ENCODE results near the gene GJA3.

DNA sequence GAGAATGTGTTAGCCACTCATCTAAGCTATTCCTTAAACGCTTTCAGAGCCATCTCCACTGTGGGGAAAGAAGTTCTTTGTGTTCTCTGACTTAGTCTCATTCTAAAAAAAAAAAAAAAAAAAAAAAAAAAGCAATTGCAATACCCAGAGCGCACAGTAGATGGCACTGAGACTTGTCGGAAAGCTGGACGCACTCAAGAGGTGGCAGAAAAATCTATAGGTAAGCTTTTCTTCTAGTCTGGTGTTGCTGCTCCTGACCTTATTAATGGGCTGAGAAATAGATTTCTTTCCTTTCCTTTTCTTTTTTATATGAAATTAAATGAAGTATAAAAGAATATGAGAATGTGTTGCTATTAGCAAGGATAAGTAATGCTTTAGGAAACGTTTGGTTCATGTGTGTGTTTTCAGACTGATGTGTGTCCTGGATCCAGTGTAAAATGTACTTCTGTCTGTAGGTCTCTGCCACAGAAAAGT, 36.5 kb upstream of the GJA3 start:
- TF ChIP-seq, protein P1, sequence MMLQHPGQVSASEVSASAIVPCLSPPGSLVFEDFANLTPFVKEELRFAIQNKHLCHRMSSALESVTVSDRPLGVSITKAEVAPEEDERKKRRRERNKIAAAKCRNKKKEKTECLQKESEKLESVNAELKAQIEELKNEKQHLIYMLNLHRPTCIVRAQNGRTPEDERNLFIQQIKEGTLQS (IDR thresholded peaks at IDR 0.05; ENCODE audit: insufficient read depth, low read depth, low read length) = no peak
- TF ChIP-seq, protein P2, sequence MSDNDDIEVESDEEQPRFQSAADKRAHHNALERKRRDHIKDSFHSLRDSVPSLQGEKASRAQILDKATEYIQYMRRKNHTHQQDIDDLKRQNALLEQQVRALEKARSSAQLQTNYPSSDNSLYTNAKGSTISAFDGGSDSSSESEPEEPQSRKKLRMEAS (IDR thresholded peaks at IDR 0.05) = no peak
- TF ChIP-seq EGR1 (IDR thresholded peaks at IDR 0.05; ENCODE audit: borderline replicate concordance, low read depth, low read length) (no peak), RFX5 (IDR thresholded peaks at IDR 0.05; ENCODE audit: borderline replicate concordance, low read depth, low read length) (no peak), SP1 (IDR thresholded peaks at IDR 0.05; ENCODE audit: low read depth, low read length) (no peak), TAF1 (IDR thresholded peaks at IDR 0.05; ENCODE audit: low read depth, low read length) (no peak), CBX8 (IDR thresholded peaks at IDR 0.05; ENCODE audit: borderline replicate concordance, low read depth, low read length) (no peak), POLR2A (IDR thresholded peaks at IDR 0.05; ENCODE audit: control extremely low read depth in 1 of 2, low read depth in 2 of 2, low read length in 2 of 2) (no peak), SP2 (IDR thresholded peaks at IDR 0.05; ENCODE audit: low read length) (no peak), JUN (IDR thresholded peaks at IDR 0.05; ENCODE audit: low read depth, low read length) (no peak), EP300 (IDR thresholded peaks at IDR 0.05; ENCODE audit: borderline replicate concordance in 1 of 2, low read depth in 2 of 2, low read length in 2 of 2) (no peak), POLR2AphosphoS5 (IDR thresholded peaks at IDR 0.05; ENCODE audit: low read depth, low read length) (no peak), CREB1 (IDR thresholded peaks at IDR 0.05) (no peak)
- TF ChIP-seq, protein P3, sequence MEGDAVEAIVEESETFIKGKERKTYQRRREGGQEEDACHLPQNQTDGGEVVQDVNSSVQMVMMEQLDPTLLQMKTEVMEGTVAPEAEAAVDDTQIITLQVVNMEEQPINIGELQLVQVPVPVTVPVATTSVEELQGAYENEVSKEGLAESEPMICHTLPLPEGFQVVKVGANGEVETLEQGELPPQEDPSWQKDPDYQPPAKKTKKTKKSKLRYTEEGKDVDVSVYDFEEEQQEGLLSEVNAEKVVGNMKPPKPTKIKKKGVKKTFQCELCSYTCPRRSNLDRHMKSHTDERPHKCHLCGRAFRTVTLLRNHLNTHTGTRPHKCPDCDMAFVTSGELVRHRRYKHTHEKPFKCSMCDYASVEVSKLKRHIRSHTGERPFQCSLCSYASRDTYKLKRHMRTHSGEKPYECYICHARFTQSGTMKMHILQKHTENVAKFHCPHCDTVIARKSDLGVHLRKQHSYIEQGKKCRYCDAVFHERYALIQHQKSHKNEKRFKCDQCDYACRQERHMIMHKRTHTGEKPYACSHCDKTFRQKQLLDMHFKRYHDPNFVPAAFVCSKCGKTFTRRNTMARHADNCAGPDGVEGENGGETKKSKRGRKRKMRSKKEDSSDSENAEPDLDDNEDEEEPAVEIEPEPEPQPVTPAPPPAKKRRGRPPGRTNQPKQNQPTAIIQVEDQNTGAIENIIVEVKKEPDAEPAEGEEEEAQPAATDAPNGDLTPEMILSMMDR (IDR thresholded peaks at IDR 0.05; ENCODE audit: control extremely low read depth in 1 of 3, insufficient read depth in 1 of 3, low read depth in 1 of 3, low read length in 3 of 3) = peak; percentile 37 to 58 (median 53)
